COLO668 (cell line): Measurements from ENCODE around the gene CA10.

Experiments used
- DNase-seq: peaks from one replicate; lab custom pipeline; 2025; ENCODE audit not compliant: unreplicated experiment; lab: John Stamatoyannopoulos, UW

The CA10 gene

DNA sequence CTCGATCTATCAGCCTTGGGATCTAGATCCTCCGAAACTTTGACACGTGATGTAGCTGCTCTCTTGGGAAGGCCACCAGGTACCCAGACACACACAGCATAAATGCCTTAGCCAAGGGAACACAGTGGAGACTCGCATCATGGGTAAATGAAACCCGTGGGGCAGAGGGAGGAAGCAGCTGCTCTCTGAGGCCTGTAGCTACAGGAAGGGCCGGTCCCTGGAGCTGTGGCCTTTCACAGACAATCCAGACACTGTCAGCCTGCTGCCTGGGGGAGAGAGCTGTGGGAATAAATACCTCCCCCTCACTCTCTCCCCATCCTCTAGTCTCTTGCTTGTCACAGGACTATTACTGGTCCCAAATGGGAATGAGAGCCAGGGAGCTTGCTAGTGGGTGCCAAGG lies 546.9 kb downstream of the CA10 start:
- DNase-seq, result no peak

DNA sequence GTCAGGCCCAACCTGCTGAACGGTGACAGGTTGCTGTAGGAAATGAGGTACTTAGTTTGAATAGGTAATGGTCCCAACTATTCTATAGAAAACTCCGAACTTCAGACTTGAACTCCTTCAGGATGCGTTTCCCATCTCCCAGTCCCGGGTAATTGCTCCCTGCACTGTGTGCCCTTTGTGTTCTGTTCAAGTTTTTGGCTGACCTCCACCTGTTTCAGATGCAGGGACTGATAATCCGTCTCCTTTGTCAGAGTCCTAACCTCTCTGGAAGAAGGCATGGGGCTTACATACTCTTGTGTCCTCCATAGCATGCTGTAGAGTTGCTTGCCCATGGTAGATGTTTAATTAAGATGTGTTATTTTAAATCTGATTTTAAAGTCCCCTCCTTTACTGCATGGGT lies 547.7 kb downstream of the CA10 start:
- DNase-seq, result no peak

DNA sequence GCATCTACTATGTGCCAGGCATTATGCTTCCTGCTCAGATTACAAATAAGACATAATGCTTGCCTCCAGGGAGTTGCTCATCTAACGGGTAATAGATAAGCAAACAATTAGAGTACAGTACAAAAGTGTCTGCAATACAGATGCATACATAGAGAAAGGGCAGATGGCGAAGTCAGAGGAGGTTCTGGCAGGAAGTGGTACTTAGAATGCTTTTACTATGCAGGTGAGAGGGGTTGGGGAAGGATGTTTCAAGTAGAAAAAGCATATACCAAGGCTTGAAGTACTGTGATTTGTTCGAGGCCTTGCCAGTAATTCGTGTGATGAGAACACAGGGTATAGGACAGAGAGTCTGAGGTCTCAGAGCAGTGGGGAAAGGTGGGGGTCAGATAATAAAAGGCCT lies 548.4 kb downstream of the CA10 start:
- DNase-seq, result no peak

GRCh38 chr17:51608251-51608933 lies 550.1 kb downstream of the CA10 start:
- no peak for DNase-seq

- no peak for DNase-seq
Observed at GRCh38 chr17:51607512-51607911, 551.0 kb downstream of the CA10 start.

DNA sequence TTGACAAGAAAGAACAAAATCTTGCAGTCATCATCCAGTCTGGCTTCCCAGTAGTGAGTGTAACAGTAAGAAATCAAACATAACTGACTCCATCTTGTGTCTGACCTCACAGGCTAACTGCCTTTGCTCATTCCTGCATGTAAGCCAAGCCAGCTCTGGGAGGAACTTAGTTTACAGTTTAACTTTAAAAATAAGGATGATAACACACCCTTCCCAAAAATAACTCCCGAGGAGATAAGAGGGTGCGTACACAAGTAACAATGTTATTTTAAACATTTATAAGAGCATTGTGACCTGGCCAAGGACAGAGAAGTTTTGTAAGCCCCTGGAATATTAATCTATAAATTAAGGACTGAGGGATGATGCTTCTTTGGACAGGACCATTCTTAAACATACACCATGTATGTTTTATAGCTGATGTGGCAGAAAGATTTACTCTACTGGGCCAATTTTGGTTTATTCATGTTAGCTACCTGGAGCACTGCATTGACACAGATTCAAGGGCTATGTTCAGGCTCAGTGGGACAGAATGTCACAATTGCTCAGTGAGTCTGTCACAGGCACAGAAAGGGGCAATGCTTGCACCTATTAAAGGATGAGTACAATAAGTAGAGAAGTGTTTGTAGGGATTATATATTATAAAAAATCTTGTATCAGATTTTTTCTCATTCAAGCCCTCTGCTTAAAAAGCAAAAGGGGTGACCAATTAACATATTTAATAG lies 554.1 kb downstream of the CA10 start:
- DNase-seq, result no peak

DNA sequence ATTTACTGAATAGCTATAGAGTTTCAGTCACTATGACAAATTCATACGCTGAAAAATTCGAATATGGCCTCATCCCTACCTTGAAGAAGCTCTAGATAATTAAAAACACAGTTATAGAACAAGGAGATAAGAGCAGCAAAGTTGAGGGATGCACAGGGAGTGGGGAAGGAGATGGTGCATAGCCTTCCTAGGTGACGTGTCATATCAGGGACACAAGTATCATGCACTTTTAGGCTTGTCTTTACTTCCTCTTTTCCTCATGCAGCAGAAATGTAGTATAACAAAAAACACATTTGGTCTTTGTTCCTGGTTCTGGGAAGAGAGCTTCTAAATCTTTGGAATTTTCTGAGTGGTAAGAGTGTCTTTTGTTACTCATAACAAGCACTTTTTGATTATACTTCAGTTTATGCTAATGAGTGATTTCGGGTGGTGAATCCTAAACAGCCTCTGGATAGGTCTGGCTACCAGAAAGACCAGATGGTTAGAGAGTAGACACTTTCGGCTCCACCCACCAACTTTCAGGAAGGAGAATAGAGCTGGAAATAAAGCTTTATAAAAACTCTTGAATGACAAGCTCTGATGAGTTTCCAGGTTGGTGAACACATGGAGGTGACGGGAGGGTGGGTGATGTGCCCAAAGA lies 556.8 kb downstream of the CA10 start:
- no peak for DNase-seq

GRCh38 chr17:51598824-51599223 lies 559.7 kb downstream of the CA10 start:
- no peak for DNase-seq

- DNase-seq, result no peak
Observed at GRCh38 chr17:51597345-51597744, 561.2 kb downstream of the CA10 start.

GRCh38 chr17:51595826-51596398 lies 562.6 kb downstream of the CA10 start:
- no peak for DNase-seq

DNA sequence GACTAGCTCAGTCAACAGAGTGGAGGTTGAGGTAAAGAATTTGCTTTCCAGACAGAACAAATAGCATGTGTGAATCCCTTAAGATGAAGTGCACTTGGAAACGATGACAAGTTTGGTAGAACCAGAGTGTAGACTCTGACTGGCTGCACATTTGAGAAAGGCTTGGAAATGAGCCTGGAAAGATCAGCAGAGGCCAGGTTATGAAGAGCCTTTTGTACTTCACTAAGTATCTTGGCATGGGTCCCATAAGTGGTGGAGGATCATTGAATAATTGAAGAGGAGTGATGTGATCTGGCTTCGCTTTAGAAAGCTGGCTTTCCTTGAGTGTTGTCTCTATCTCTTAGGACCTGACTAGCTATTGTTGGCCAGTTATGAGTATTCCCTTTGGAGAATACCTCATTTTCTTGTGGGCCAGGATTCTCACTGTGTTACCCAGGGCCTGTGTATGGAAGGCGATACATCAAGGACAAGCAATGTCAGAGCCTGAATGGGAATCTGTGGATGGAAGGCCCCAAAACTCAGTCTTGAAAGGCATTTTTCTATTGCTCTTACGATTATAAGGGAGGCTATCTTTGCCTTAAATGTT lies 568.4 kb downstream of the CA10 start:
- no peak for DNase-seq

DNA sequence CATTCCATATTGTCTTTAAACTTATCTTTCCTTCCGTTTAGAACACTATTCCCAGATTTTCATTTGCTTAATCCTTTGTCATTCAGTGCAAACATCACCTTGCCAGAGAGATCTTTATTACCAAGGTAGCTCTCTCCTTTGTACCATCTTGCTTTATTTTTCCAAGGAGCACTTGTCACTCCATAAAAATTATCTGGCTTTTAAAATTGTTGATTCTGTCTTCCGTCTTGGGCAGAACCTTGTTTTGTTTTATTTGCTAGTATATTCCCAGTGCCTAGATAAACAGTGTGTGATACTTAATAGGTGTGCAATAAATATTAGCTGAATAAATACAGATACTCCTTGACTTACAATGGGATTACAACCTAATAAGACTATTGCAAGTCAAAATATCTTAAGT lies 570.5 kb downstream of the CA10 start:
- DNase-seq, result no peak

- no peak for DNase-seq
Observed at GRCh38 chr17:51587516-51587915, 571.0 kb downstream of the CA10 start.

GRCh38 chr17:51585514-51586104 lies 572.9 kb downstream of the CA10 start:
- peak; percentile 28 for DNase-seq

DNA sequence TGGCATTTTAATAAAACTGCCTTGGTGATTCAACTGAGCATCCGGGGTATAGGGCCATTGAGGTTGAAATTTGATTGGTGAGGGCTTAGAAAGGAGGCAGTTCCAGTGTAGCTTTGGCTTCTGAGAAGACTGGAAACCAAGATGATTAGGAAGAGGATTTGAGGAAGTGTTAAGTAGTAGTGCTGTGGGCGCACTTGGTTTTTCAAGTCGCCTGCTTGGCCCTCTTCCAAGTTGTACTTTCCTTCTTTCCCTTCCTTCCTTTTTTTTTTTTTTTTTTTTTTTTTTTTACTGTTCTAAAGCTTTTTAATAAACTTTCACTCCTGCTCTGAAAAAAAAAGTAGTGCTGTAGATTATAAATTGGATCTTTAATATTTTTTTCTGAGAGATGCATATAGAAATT lies 577.6 kb downstream of the CA10 start:
- DNase-seq, result no peak
